Neural cell (in vitro differentiated cells): ENCODE measurements around the gene ACP1. TPM values are rescaled to one million over a fixed set of nuclear protein-coding genes. Genes with fewer than 3 reads are reported as not detected.

Source experiments
- H2AFZ ChIP-seq: fragments of 200-600, 300-800 bp; sonication (generic), shearing (Covaris generic); 2 replicates; pipeline ENCODE4 v1.6.0; 2014; ENCODE audit warnings: low read depth, mild to moderate bottlenecking, antibody characterized with exemption, low read length, moderate library complexity
- H3F3A ChIP-seq: fragments of 200-600 bp; shearing (Covaris generic); 2 replicates; pipeline ENCODE4 v1.6.1; 2016; ENCODE audit warnings: mild to moderate bottlenecking, moderate library complexity, mixed read lengths, antibody characterized with exemption, low read length; ENCODE audit not compliant: insufficient read depth, poor library complexity, severe bottlenecking
- H3K27ac ChIP-seq: fragments of 200-600, 300-800 bp; sonication (generic), shearing (Covaris generic); 2 replicates; pipeline ENCODE4 v1.5.1; 2014; ENCODE audit warnings: mild to moderate bottlenecking, low read length, moderate library complexity
- H3K27me3 ChIP-seq: fragments of 300-800, 200-600 bp; sonication (generic), shearing (Covaris generic); 2 replicates; pipeline ENCODE4 v1.6.0; 2014; ENCODE audit warnings: mild to moderate bottlenecking, low read depth, low read length, moderate library complexity; ENCODE audit not compliant: insufficient read depth
- H3K36me3 ChIP-seq: fragments of 300-800, 200-600 bp; sonication (generic), shearing (Covaris generic); 2 replicates; pipeline ENCODE4 v1.5.1; 2014; ENCODE audit warnings: mild to moderate bottlenecking, antibody characterized with exemption, low read length, moderate library complexity; ENCODE audit not compliant: insufficient read depth
- H3K4me2 ChIP-seq: fragments of 300-800, 200-600 bp; sonication (generic), shearing (Covaris generic); 2 replicates; pipeline ENCODE4 v1.6.0; 2014; ENCODE audit warnings: mild to moderate bottlenecking, low read length
- H3K4me3 ChIP-seq: fragments of 300-800, 200-600 bp; sonication (generic), shearing (Covaris generic); 2 replicates; pipeline ENCODE4 v1.5.1; 2014; ENCODE audit warnings: mild to moderate bottlenecking, low read length, moderate library complexity
- H3K79me2 ChIP-seq: fragments of 200-600 bp; shearing (Covaris generic); replicated peaks from 2 replicates; pipeline ENCODE4 v1.6.0; 2014; ENCODE audit warnings: mild to moderate bottlenecking, low read length, moderate library complexity; ENCODE audit not compliant: insufficient read depth
- H3K9ac ChIP-seq: fragments of 300-800, 200-600 bp; sonication (generic), shearing (Covaris generic); 2 replicates; pipeline ENCODE4 v1.6.1; 2016; ENCODE audit warnings: mild to moderate bottlenecking, low read length, mixed read lengths
- H3K9me2 ChIP-seq: fragments of 200-600 bp; shearing (Covaris generic); 2 replicates; pipeline ENCODE4 v1.6.1; 2016; ENCODE audit warnings: mild to moderate bottlenecking, low read length, mixed read lengths; ENCODE audit not compliant: insufficient read depth
- H3K9me3 ChIP-seq: fragments of 200-600, 300-800 bp; sonication (generic), shearing (Covaris generic); 2 replicates; pipeline ENCODE4 v1.6.1; 2016; ENCODE audit warnings: mild to moderate bottlenecking, mixed run types, low read length, moderate library complexity, mixed read lengths
- H4K20me1 ChIP-seq: fragments of 200-600 bp; shearing (Covaris generic); 2 replicates; pipeline ENCODE4 v1.6.1; 2016; ENCODE audit warnings: mild to moderate bottlenecking, mixed run types; ENCODE audit not compliant: insufficient read depth
- EP300 ChIP-seq: fragments of 450-650 bp; conservative IDR thresholded peaks from 2 replicates; pipeline ENCODE4 v1.6.1; 2014; ENCODE audit warnings: antibody characterized with exemption, mild to moderate bottlenecking, moderate library complexity; ENCODE audit not compliant: poor library complexity, severe bottlenecking
- EZH2 ChIP-seq: fragments of 200-600, 300-800 bp; shearing (Covaris generic), sonication (generic); IDR thresholded peaks from 2 replicates; pipeline ENCODE4 v1.6.1; 2014; ENCODE audit warnings: antibody characterized with exemption, low read length, borderline replicate concordance, mild to moderate bottlenecking; ENCODE audit not compliant: insufficient read depth, poor library complexity, severe bottlenecking
- MXI1 ChIP-seq: fragments of 450-650 bp; conservative IDR thresholded peaks from 2 replicates; pipeline ENCODE4 v1.6.1; 2014; ENCODE audit warnings: antibody characterized with exemption, mild to moderate bottlenecking; ENCODE audit not compliant: poor library complexity, severe bottlenecking
- POLR2AphosphoS5 ChIP-seq: IDR thresholded peaks from 2 replicates; pipeline ENCODE4 v1.6.1; 2012
- RAD21 ChIP-seq: fragments of 450-650 bp; conservative IDR thresholded peaks from 2 replicates; pipeline ENCODE4 v1.6.1; 2014; ENCODE audit warnings: antibody characterized with exemption, mild to moderate bottlenecking, moderate library complexity
- SMC3 ChIP-seq: fragments of 450-650 bp; conservative IDR thresholded peaks from 2 replicates; pipeline ENCODE4 v1.6.1; 2014; ENCODE audit warnings: antibody characterized with exemption, mild to moderate bottlenecking, moderate library complexity; ENCODE audit not compliant: poor library complexity
- TAF1 ChIP-seq: IDR thresholded peaks from 2 replicates; pipeline ENCODE4 v1.6.1; 2012; ENCODE audit warnings: low read depth
- polyA plus RNA-seq: library from polyadenylated mRNA; depleted of rRNA; stranded (reverse); fragments of >200 nt; gene quantifications from 2 replicates; pipeline ENCODE4 v1.2.3, GENCODE V29; 2014
- TF ChIP-seq, protein P1 (sequence below): IDR thresholded peaks from 2 replicates; pipeline ENCODE4 v1.6.1; 2012; ENCODE audit warnings: borderline replicate concordance
- TF ChIP-seq, protein P2 (sequence below): fragments of 450-650 bp; IDR thresholded peaks from 2 replicates; pipeline ENCODE4 v1.5.1; 2014; ENCODE audit warnings: antibody characterized with exemption, mild to moderate bottlenecking, moderate library complexity; ENCODE audit not compliant: poor library complexity, severe bottlenecking

The ACP1 gene
- polyA plus RNA-seq, 1 donor from 2014 or later: 263 TPM

DNA sequence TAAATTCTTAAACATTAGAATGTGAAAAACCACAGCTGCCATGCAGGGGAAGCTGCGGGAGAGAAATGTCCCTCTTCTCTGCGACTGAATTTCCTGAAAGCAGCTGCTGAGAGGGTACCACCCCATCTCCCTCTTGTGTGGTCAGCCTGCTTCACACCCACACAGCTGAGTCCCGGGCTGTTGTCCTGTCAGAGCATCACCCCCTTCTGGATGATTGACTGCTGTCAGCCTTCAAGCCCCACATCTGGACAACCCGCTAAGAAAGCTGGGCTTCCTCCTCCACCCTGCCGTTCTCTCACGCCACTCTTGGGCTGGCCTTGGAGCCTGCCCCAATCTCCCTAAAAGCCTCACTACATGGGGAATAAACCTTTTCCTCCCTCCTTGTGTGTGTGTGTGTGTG lies 26.9 kb upstream of the ACP1 start:
- no peak overlapping the region for H2AFZ ChIP-seq
- H3K4me3 ChIP-seq: no peak overlapping the region
- H3K27ac ChIP-seq: no peak overlapping the region
- no peaks in the 10 kb centered on the region for H3F3A ChIP-seq
- H4K20me1 ChIP-seq: no peaks in the 10 kb centered on the region
- no peaks in the 10 kb centered on the region for H3K27me3 ChIP-seq
- peaks cover 8% of the 10 kb centered on the region for H3K36me3 ChIP-seq
- no peak overlapping the region for H3K9ac ChIP-seq
- H3K79me2 ChIP-seq: no peaks in the 10 kb centered on the region
- no peak overlapping the region for H3K4me2 ChIP-seq
- no peaks in the 10 kb centered on the region for H3K9me2 ChIP-seq
- TF ChIP-seq, protein P1, sequence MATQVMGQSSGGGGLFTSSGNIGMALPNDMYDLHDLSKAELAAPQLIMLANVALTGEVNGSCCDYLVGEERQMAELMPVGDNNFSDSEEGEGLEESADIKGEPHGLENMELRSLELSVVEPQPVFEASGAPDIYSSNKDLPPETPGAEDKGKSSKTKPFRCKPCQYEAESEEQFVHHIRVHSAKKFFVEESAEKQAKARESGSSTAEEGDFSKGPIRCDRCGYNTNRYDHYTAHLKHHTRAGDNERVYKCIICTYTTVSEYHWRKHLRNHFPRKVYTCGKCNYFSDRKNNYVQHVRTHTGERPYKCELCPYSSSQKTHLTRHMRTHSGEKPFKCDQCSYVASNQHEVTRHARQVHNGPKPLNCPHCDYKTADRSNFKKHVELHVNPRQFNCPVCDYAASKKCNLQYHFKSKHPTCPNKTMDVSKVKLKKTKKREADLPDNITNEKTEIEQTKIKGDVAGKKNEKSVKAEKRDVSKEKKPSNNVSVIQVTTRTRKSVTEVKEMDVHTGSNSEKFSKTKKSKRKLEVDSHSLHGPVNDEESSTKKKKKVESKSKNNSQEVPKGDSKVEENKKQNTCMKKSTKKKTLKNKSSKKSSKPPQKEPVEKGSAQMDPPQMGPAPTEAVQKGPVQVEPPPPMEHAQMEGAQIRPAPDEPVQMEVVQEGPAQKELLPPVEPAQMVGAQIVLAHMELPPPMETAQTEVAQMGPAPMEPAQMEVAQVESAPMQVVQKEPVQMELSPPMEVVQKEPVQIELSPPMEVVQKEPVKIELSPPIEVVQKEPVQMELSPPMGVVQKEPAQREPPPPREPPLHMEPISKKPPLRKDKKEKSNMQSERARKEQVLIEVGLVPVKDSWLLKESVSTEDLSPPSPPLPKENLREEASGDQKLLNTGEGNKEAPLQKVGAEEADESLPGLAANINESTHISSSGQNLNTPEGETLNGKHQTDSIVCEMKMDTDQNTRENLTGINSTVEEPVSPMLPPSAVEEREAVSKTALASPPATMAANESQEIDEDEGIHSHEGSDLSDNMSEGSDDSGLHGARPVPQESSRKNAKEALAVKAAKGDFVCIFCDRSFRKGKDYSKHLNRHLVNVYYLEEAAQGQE: no peak
- TF ChIP-seq EZH2 (no peak), RAD21 (no peak), MXI1 (no peak), POLR2AphosphoS5 (no peak), EP300 (no peak), TAF1 (no peak), SMC3 (no peak)
- TF ChIP-seq, protein P2, sequence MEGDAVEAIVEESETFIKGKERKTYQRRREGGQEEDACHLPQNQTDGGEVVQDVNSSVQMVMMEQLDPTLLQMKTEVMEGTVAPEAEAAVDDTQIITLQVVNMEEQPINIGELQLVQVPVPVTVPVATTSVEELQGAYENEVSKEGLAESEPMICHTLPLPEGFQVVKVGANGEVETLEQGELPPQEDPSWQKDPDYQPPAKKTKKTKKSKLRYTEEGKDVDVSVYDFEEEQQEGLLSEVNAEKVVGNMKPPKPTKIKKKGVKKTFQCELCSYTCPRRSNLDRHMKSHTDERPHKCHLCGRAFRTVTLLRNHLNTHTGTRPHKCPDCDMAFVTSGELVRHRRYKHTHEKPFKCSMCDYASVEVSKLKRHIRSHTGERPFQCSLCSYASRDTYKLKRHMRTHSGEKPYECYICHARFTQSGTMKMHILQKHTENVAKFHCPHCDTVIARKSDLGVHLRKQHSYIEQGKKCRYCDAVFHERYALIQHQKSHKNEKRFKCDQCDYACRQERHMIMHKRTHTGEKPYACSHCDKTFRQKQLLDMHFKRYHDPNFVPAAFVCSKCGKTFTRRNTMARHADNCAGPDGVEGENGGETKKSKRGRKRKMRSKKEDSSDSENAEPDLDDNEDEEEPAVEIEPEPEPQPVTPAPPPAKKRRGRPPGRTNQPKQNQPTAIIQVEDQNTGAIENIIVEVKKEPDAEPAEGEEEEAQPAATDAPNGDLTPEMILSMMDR: no peak
- H3K9me3 ChIP-seq: peaks cover 4% of the 10 kb centered on the region

DNA sequence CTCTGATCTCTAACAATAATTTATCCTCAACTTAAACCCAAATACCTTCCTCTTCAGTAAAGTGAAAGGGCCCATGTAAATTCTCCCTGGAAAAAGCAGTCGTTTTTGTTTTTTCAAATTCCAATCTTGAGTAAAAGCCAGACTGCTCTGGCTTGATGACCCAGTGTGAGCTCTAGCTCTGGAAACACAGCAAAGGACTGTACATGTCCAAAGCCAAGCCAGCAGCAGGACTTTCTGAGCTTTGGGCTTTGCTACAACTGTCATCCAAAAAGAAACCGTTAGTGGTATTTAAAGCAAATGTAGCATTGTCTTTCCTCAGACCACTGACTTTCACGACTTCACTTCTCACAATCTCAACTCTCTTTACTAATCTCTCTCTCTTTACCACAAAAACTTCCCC lies 26.3 kb upstream of the ACP1 start:
- H3K9ac ChIP-seq: no peak overlapping the region
- no peak overlapping the region for H3K4me2 ChIP-seq
- no peaks in the 10 kb centered on the region for H4K20me1 ChIP-seq
- no peak for TF ChIP-seq RAD21
- TF ChIP-seq, protein P2: no peak
- no peak for TF ChIP-seq TAF1
- no peak for TF ChIP-seq EP300
- TF ChIP-seq MXI1: no peak
- no peak for TF ChIP-seq EZH2
- no peak for TF ChIP-seq SMC3
- TF ChIP-seq POLR2AphosphoS5: no peak
- TF ChIP-seq, protein P1: no peak
- H3K9me3 ChIP-seq: peaks cover 7% of the 10 kb centered on the region
- H3K79me2 ChIP-seq: no peaks in the 10 kb centered on the region
- no peaks in the 10 kb centered on the region for H3F3A ChIP-seq
- no peak overlapping the region for H3K4me3 ChIP-seq
- peaks cover 13% of the 10 kb centered on the region for H3K36me3 ChIP-seq
- H2AFZ ChIP-seq: no peak overlapping the region
- no peak overlapping the region for H3K27ac ChIP-seq
- no peaks in the 10 kb centered on the region for H3K27me3 ChIP-seq
- H3K9me2 ChIP-seq: no peaks in the 10 kb centered on the region
